Caco-2 (cell line): ENCODE measurements around the gene KIF18A. TPM values are rescaled to one million over a fixed set of nuclear protein-coding genes. Genes with fewer than 3 reads are reported as not detected.

Experiments used
- BruUV-seq: library from RNA; stranded (reverse); fragments of 400-500 nt; replicated peaks from 2 replicates; lab custom pipeline; 2021; lab: Mats Ljungman, UMichigan
- CTCF ChIA-PET: fragments of 300-600 bp; sonication (Branson Sonifier 250); formaldehyde crosslinking; loops from one replicate; lab custom pipeline; 2022; ENCODE audit warnings: antibody characterized with exemption; lab: Charles Lee
- POLR2A ChIA-PET: fragments of 300-600 bp; sonication (Branson Sonifier 250); formaldehyde crosslinking; loops from one replicate; lab custom pipeline; 2022; ENCODE audit warnings: antibody characterized with exemption; lab: Charles Lee
- DNase-seq, 2 experiments: peaks; one replicate each; pipeline versions ENCODE4 v3.0.0 to v3.0.0-alpha.2; 2020 to 2022
- H3K27me3 ChIP-seq: replicated peaks from 2 replicates; pipeline ENCODE4 v1.6.0; 2011; ENCODE audit warnings: low read length; ENCODE audit not compliant: control insufficient read depth, insufficient read depth
- H3K36me3 ChIP-seq: 2 replicates; pipeline ENCODE4 v1.5.1; 2011; ENCODE audit warnings: low read length; ENCODE audit not compliant: control insufficient read depth, insufficient read depth
- H3K4me1 ChIP-seq: fragments of 250-450 bp; sonication (Bioruptor Pico); 2 replicates; pipeline ENCODE4 v1.5.1; 2020; ENCODE audit warnings: mild to moderate bottlenecking
- H3K4me3 ChIP-seq: 2 replicates; pipeline ENCODE4 v1.5.1; 2011; ENCODE audit warnings: low read depth, mild to moderate bottlenecking, control low read depth, low read length
- H3K9me3 ChIP-seq: fragments of 250-450 bp; sonication (Bioruptor Pico); 2 replicates; pipeline ENCODE4 v1.5.1; 2020; ENCODE audit warnings: mild to moderate bottlenecking, moderate library complexity
- H3K27ac Mint-ChIP-seq: one replicate; pipeline ENCODE4 v1.8.0; 2022; ENCODE audit warnings: mixed read lengths; ENCODE audit not compliant: unreplicated experiment
- H3K27me3 Mint-ChIP-seq: one replicate; pipeline ENCODE4 v1.8.0; 2022; ENCODE audit warnings: mixed read lengths; ENCODE audit not compliant: insufficient read depth, unreplicated experiment
- H3K36me3 Mint-ChIP-seq: one replicate; pipeline ENCODE4 v1.8.0; 2022; ENCODE audit warnings: mild to moderate bottlenecking, mixed read lengths; ENCODE audit not compliant: insufficient read depth, unreplicated experiment
- H3K4me1 Mint-ChIP-seq: one replicate; pipeline ENCODE4 v1.8.0; 2022; ENCODE audit warnings: low read depth, mixed read lengths; ENCODE audit not compliant: unreplicated experiment
- H3K4me3 Mint-ChIP-seq: one replicate; pipeline ENCODE4 v1.8.0; 2022; ENCODE audit warnings: mild to moderate bottlenecking, moderate library complexity, mixed read lengths; ENCODE audit not compliant: unreplicated experiment
- H3K9me3 Mint-ChIP-seq: one replicate; pipeline ENCODE4 v1.8.0; 2022; ENCODE audit warnings: mixed read lengths; ENCODE audit not compliant: unreplicated experiment
- CTCF ChIP-seq, 2 experiments: fragments of 200-600 bp in 1 of 2; IDR thresholded peaks; 1 replicate in 1 of 2; 2 replicates in 1 of 2; pipeline versions ENCODE4 v1.5.1 to v1.8.0; 2011 to 2022; ENCODE audit warnings: antibody characterized with exemption in 1 of 2, control low read depth in 1 of 2, inconsistent platforms in 1 of 2, low read depth in 1 of 2, low read length in 1 of 2, mild to moderate bottlenecking in 1 of 2, moderate library complexity in 1 of 2; ENCODE audit not compliant: insufficient read depth in 1 of 2, severe bottlenecking in 1 of 2, unreplicated experiment in 1 of 2
- intact Hi-C: fragments of 100-400 bp; cut with micrococcal nuclease; formaldehyde crosslinking; loops from one replicate; pipeline ENCODE4 v1.10.0; 2022; ENCODE audit not compliant: unreplicated experiment
- total RNA-seq: library from RNA; stranded (reverse); gene quantifications from 2 replicates; pipeline ENCODE4 v1.2.3, GENCODE V29; 2022

The KIF18A gene
- total RNA-seq, 1 experiment from 2014 or later = 22.3 TPM

- POLR2A ChIA-PET = no interaction called here
- TF ChIP-seq CTCF (IDR thresholded peaks at IDR 0.05; ENCODE audit: insufficient read depth in 1 of 2, low read depth in 1 of 2, low read length in 1 of 2, severe bottlenecking in 1 of 2, unreplicated experiment in 1 of 2) = no peak
- Mint-ChIP-seq H3K27me3 (no peaks in the 10 kb centered on the region), H3K4me1 (no peaks in the 10 kb centered on the region), H3K9me3 (no peaks in the 10 kb centered on the region), H3K4me3 (no peak overlapping the region), H3K27ac (no peak overlapping the region), H3K36me3 (peaks cover 19% of the 10 kb centered on the region)
- Histone ChIP-seq H3K4me3 (no peak overlapping the region), H3K9me3 (no peaks in the 10 kb centered on the region), H3K27me3 (no peaks in the 10 kb centered on the region), H3K36me3 (no peaks in the 10 kb centered on the region), H3K4me1 (no peaks in the 10 kb centered on the region)
- intact Hi-C loops = no loop called here
- CTCF ChIA-PET = no interaction called here
- no peak for DNase-seq
- BruUV-seq = no TSS peak
These were observed 9.7 kb downstream of the KIF18A start for GRCh38 chr11:28098257-28098656.

- no peak overlapping the region for H3K4me3 Mint-ChIP-seq
- intact Hi-C loops = no loop called here
- H3K9me3 Mint-ChIP-seq = no peaks in the 10 kb centered on the region
- no peaks in the 10 kb centered on the region for H3K4me1 ChIP-seq
- ChIA-PET CTCF (no interaction called here), POLR2A (no interaction called here)
- no peaks in the 10 kb centered on the region for H3K4me1 Mint-ChIP-seq
- no TSS peak for BruUV-seq
- no peak overlapping the region for H3K27ac Mint-ChIP-seq
- no peak for DNase-seq
- no peaks in the 10 kb centered on the region for H3K36me3 ChIP-seq
- no peaks in the 10 kb centered on the region for H3K9me3 ChIP-seq
- H3K36me3 Mint-ChIP-seq = peaks cover 19% of the 10 kb centered on the region
- no peaks in the 10 kb centered on the region for H3K27me3 Mint-ChIP-seq
- H3K4me3 ChIP-seq = no peak overlapping the region
- no peak for TF ChIP-seq CTCF (IDR thresholded peaks at IDR 0.05; ENCODE audit: insufficient read depth in 1 of 2, low read depth in 1 of 2, low read length in 1 of 2, severe bottlenecking in 1 of 2, unreplicated experiment in 1 of 2)
- H3K27me3 ChIP-seq = no peaks in the 10 kb centered on the region
These were observed 15.2 kb downstream of the KIF18A start for GRCh38 chr11:28092786-28093185.

GRCh38 chr11:28090052-28090749 is 17.8 kb downstream of the KIF18A start:
- POLR2A ChIA-PET = no interaction called here
- H3K4me1 Mint-ChIP-seq = no peaks in the 10 kb centered on the region
- no peak overlapping the region for H3K4me3 ChIP-seq
- H3K27me3 ChIP-seq = no peaks in the 10 kb centered on the region
- no peaks in the 10 kb centered on the region for H3K4me1 ChIP-seq
- no peak overlapping the region for H3K27ac Mint-ChIP-seq
- no peaks in the 10 kb centered on the region for H3K9me3 ChIP-seq
- H3K9me3 Mint-ChIP-seq = no peaks in the 10 kb centered on the region
- no TSS peak for BruUV-seq
- H3K4me3 Mint-ChIP-seq = no peak overlapping the region
- H3K36me3 Mint-ChIP-seq = peaks cover 14% of the 10 kb centered on the region
- intact Hi-C loops = no loop called here
- no peaks in the 10 kb centered on the region for H3K36me3 ChIP-seq
- CTCF ChIA-PET = no interaction called here
- TF ChIP-seq CTCF (IDR thresholded peaks at IDR 0.05; ENCODE audit: insufficient read depth in 1 of 2, low read depth in 1 of 2, low read length in 1 of 2, severe bottlenecking in 1 of 2, unreplicated experiment in 1 of 2) = no peak
- DNase-seq = no peak
- H3K27me3 Mint-ChIP-seq = no peaks in the 10 kb centered on the region
